Measurements from ENCODE around the gene APEX2.

GRCh38 chrX:54980334-54980733 is 19.8 kb upstream of the APEX2 start:
- TF ChIP-seq, protein P1, sequence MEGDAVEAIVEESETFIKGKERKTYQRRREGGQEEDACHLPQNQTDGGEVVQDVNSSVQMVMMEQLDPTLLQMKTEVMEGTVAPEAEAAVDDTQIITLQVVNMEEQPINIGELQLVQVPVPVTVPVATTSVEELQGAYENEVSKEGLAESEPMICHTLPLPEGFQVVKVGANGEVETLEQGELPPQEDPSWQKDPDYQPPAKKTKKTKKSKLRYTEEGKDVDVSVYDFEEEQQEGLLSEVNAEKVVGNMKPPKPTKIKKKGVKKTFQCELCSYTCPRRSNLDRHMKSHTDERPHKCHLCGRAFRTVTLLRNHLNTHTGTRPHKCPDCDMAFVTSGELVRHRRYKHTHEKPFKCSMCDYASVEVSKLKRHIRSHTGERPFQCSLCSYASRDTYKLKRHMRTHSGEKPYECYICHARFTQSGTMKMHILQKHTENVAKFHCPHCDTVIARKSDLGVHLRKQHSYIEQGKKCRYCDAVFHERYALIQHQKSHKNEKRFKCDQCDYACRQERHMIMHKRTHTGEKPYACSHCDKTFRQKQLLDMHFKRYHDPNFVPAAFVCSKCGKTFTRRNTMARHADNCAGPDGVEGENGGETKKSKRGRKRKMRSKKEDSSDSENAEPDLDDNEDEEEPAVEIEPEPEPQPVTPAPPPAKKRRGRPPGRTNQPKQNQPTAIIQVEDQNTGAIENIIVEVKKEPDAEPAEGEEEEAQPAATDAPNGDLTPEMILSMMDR (IDR thresholded peaks at IDR 0.05) = no peak
- TF ChIP-seq POLR2AphosphoS5 (IDR thresholded peaks at IDR 0.05; ENCODE audit: insufficient read depth in 1 of 2, low read depth in 1 of 2) (no peak), POLR2A (IDR thresholded peaks at IDR 0.05) (no peak)

All from vagina (tissue), 2 donors.